Tibial nerve (tissue), 4 donors: ENCODE results near the gene TINCR. TPM values are rescaled to one million over a fixed set of nuclear protein-coding genes. Genes with fewer than 3 reads are reported as not detected.

ENCODE experiments used
- DNase-seq, 2 donors: peaks; one replicate each; pipeline ENCODE4 v3.0.0-alpha.2; 2019; ENCODE audit warnings: low spot score in 2 of 2
- H3K27ac ChIP-seq, 4 donors: fragments of 200-600 bp; sonication (generic) in 3 of 4; one replicate each; pipeline ENCODE4 v1.5.1; 2017 to 2019; ENCODE audit warnings: mild to moderate bottlenecking in 1 of 4
- H3K27me3 ChIP-seq, 2 donors: fragments of 200-600 bp; sonication (generic) in 1 of 2; one replicate each; pipeline versions ENCODE4 v1.5.1 to v1.6.0; 2017 to 2019
- H3K36me3 ChIP-seq, 3 donors: fragments of 200-600 bp; sonication (generic); one replicate each; pipeline ENCODE4 v1.5.1; 2018 to 2019
- H3K4me1 ChIP-seq, 4 donors: fragments of 200-600 bp; sonication (generic) in 3 of 4; one replicate each; pipeline ENCODE4 v1.5.1; 2017 to 2019
- H3K4me3 ChIP-seq, 4 donors: fragments of 200-600 bp; sonication (generic) in 3 of 4; one replicate each; pipeline ENCODE4 v1.5.1; 2017 to 2019; ENCODE audit warnings: mild to moderate bottlenecking in 1 of 4, moderate library complexity in 1 of 4
- H3K9me3 ChIP-seq, 4 donors: fragments of 200-600 bp; sonication (generic) in 3 of 4; one replicate each; pipeline ENCODE4 v1.5.1; 2017 to 2019
- CTCF ChIP-seq, 5 experiments: fragments of 200-600 bp in 3 of 5; fragments of 450-650 bp in 2 of 5; sonication (generic) in 3 of 5; IDR thresholded peaks; one replicate each; pipeline ENCODE4 v1.5.1; 2016 to 2019; ENCODE audit warnings: antibody characterized with exemption in 5 of 5, mild to moderate bottlenecking in 3 of 5, moderate library complexity in 2 of 5
- EP300 ChIP-seq, 2 donors: sonication (generic); formaldehyde crosslinking; IDR thresholded peaks; one replicate each; pipeline ENCODE4 v1.6.1; 2017; ENCODE audit warnings: antibody characterized with exemption in 2 of 2, mild to moderate bottlenecking in 1 of 2
- POLR2A ChIP-seq, 2 donors: fragments of 450-650 bp; IDR thresholded peaks; one replicate each; pipeline ENCODE4 v1.6.1; 2017; ENCODE audit warnings: antibody characterized with exemption in 2 of 2, mild to moderate bottlenecking in 2 of 2, moderate library complexity in 2 of 2
- WGBS, 2 donors: methylation state at CpG; one replicate each; pipeline ENCODE4 v1.1.5; 2018; 5-methylcytosine and 5-hydroxymethylcytosine counted together
- total RNA-seq, 4 donors: library from RNA; depleted of rRNA; stranded (reverse); fragments of >200 nt; gene quantifications; one replicate each; pipeline ENCODE4 v1.1.0, GENCODE V29; 2016

The TINCR gene
- total RNA-seq, 4 donors from 2014 or later: 0.30 to 13.9 (median 5.1) TPM

GRCh38 chr19:5592531-5593342, 25.0 kb upstream of the TINCR start:
- no peak for TF ChIP-seq CTCF (IDR thresholded peaks at IDR 0.05)
- TF ChIP-seq POLR2A (IDR thresholded peaks at IDR 0.05): no peak
- TF ChIP-seq EP300 (IDR thresholded peaks at IDR 0.05): no peak
- Histone ChIP-seq H3K4me1 (no peaks in the 10 kb centered on the region), H3K27me3 (no peaks in the 10 kb centered on the region), H3K27ac (no peak overlapping the region), H3K36me3 (peaks cover 20 to 99% (median 76%) of the 10 kb centered on the region in 3 donors), H3K9me3 (no peaks in the 10 kb centered on the region), H3K4me3 (no peak overlapping the region)
- no peak for DNase-seq
- 82 to 85% methylated on average over 24 of the region's 24 CpGs for WGBS, 2 donors

- DNase-seq: no peak
- H3K27me3 ChIP-seq: no peaks in the 10 kb centered on the region
- H3K27ac ChIP-seq: no peak overlapping the region
- peaks cover 0 to 2% (median 0%) of the 10 kb centered on the region in 4 donors for H3K4me1 ChIP-seq
- no peak overlapping the region for H3K4me3 ChIP-seq
- peaks cover 15 to 99% (median 74%) of the 10 kb centered on the region in 3 donors for H3K36me3 ChIP-seq
- no peak for TF ChIP-seq POLR2A (IDR thresholded peaks at IDR 0.05)
- TF ChIP-seq CTCF (IDR thresholded peaks at IDR 0.05): no peak
- no peak for TF ChIP-seq EP300 (IDR thresholded peaks at IDR 0.05)
- WGBS, 2 donors: 90% methylated on average over 17 of the region's 17 CpGs
- H3K9me3 ChIP-seq: no peaks in the 10 kb centered on the region
Measured at GRCh38 chr19:5591476-5591875, 23.7 kb upstream of the TINCR start.

GRCh38 chr19:5590865-5591154, 23.1 kb upstream of the TINCR start:
- Histone ChIP-seq H3K4me1 (peaks cover 0 to 8% (median 0%) of the 10 kb centered on the region in 4 donors), H3K27me3 (no peaks in the 10 kb centered on the region), H3K9me3 (no peaks in the 10 kb centered on the region), H3K4me3 (no peak overlapping the region), H3K27ac (no peak overlapping the region), H3K36me3 (peaks cover 15 to 99% (median 71%) of the 10 kb centered on the region in 3 donors)
- TF ChIP-seq CTCF (IDR thresholded peaks at IDR 0.05): no peak
- TF ChIP-seq EP300 (IDR thresholded peaks at IDR 0.05): no peak
- TF ChIP-seq POLR2A (IDR thresholded peaks at IDR 0.05): no peak
- DNase-seq: no peak
- WGBS, 2 donors: 89 to 97% methylated on average over 5 to 9 of the region's 9 CpGs

- Histone ChIP-seq H3K9me3 (no peaks in the 10 kb centered on the region), H3K36me3 (peaks cover 15 to 99% (median 66%) of the 10 kb centered on the region in 3 donors), H3K27ac (no peak overlapping the region), H3K4me3 (no peak overlapping the region), H3K4me1 (peaks cover 0 to 13% (median 0%) of the 10 kb centered on the region in 4 donors), H3K27me3 (no peaks in the 10 kb centered on the region)
- DNase-seq: no peak
- TF ChIP-seq CTCF (IDR thresholded peaks at IDR 0.05) (no peak), POLR2A (IDR thresholded peaks at IDR 0.05) (no peak), EP300 (IDR thresholded peaks at IDR 0.05) (no peak)
- 81 to 93% methylated on average over 16 to 22 of the region's 22 CpGs for WGBS, 2 donors
Measured at GRCh38 chr19:5590151-5590864, 22.6 kb upstream of the TINCR start.
